HT1080 (cell line): ENCODE results near the gene FN1. TPM values are rescaled to one million over a fixed set of nuclear protein-coding genes. Genes with fewer than 3 reads are reported as not detected.
"Not testable (repeated sequence)": the region's sequence is repeated elsewhere in the genome, so short reads cannot be mapped to it uniquely, and the experiment has no call there.

Experiments
- DNase-seq: peaks from one replicate; pipeline ENCODE4 v3.0.0-alpha.2; 2015; ENCODE audit warnings: low read depth
- total RNA-seq: library from RNA; depleted of rRNA; stranded (reverse); fragments of >200 nt; shearing (Covaris generic); gene quantifications from 2 replicates; pipeline ENCODE4 v1.2.3, GENCODE V29; 2014

The FN1 gene
- total RNA-seq, 1 experiment from 2014 or later, result 228 TPM

- DNase-seq, result no peak
Observed at GRCh38 chr2:215423928-215424540, 11.8 kb downstream of the FN1 start.

- no peak for DNase-seq
Observed at GRCh38 chr2:215423234-215423633, 12.6 kb downstream of the FN1 start.

- no peak for DNase-seq
Observed at GRCh38 chr2:215422676-215423075, 13.2 kb downstream of the FN1 start.

- no peak for DNase-seq
Observed at GRCh38 chr2:215421859-215422461, 13.9 kb downstream of the FN1 start.

GRCh38 chr2:215420471-215420935 lies 15.4 kb downstream of the FN1 start:
- DNase-seq, result no peak

DNA sequence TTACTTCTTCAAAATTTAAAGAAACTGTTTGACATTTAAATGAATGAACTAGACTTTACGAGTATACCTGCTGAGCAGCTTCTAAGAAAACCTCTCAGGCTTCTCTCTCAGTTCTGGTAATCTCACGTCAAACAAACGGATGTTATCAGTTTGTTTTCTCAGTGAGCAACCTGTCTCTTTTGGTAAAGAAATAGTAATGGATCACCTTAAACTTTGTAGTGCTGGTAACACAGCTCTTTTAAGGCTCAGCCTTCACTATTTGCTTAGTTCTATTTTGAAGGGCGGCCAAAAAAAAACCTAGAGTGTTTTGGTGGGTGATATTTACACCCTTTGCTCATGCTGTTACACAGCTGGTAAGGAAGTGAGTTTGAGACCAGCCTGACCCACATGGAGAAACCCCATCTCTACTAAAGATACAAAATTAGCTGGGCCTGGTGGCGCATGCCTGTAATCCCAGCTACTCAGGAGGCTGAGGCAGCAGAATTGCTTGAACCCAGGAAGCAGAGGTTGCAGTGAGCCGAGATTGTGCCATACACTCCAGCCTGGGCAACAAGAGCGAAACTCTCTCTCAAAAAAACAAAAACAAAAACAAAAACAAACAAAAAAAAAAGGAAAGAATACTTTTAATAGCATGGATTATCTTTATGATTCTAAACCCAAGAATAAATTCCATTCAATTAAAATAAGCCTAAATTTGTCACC lies 15.9 kb downstream of the FN1 start:
- DNase-seq, result no peak

GRCh38 chr2:215419113-215419512 lies 16.8 kb downstream of the FN1 start:
- DNase-seq, result no peak

DNA sequence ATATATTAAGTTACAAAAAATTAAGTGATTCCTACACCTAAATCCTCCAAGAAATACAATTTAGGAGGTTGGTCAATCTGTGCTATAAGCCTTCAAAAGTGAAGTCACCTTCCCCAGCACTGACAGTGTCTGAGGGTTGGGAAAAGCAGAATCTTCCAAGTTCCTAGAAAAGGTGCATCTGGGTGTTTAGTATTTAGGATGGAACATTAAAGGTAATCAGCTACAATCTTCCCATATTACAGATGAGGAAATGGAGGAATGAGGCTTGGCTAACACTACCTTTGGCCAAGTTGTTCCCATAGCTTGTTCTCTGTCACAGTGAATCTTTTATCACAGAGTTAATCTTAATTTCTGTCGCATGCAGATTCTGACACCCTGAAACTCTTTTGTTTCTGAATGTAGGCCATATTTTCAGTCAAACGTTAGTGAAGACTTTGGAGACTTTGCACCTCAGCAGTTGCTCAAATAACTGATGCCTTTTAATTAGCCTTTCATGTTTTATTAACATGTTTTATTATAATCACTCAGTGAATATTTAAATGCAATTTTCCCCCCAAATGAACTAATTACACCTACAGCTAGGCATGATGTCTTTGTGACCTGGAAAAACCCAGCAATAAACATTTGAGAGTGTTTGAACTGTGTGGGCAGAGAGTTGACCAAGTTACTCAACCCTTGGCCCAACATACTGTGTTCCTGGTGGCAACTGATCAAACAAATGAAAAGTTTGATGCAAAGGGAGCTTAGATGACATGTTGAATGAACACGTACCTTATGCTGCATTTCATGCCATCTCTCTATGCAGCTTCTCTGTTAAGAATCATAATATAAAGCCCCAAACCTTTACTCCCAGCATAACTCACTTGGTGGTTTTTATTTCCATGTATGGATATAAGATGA lies 17.6 kb downstream of the FN1 start:
- DNase-seq, result no peak

DNA sequence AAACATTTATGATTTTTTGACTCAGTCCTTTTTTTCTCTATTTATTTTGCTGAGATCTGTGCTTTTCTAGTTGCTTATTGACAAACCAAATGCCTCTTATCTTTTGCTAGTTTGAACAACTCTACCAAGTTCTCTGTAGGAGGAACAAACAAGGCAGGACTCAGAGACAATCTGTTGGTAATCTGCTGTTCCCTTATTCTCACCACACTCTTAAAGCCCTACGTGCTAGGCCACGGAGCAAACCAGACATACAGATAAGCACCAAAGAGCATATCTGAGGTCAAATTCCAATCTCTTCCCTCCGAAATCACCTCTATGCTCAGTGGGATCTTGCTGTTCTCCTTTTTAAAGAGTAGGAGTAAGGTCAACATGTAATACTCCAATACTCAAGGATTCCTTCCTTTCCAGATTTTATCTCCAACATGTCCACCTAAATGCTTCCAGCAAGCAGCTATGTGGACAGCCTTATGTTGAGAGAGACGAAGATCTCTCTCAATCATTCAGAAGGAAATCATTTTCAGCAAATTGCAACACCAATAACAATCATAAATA lies 18.4 kb downstream of the FN1 start:
- no peak for DNase-seq

- no peak for DNase-seq
Observed at GRCh38 chr2:215416656-215417055, 19.2 kb downstream of the FN1 start.

DNA sequence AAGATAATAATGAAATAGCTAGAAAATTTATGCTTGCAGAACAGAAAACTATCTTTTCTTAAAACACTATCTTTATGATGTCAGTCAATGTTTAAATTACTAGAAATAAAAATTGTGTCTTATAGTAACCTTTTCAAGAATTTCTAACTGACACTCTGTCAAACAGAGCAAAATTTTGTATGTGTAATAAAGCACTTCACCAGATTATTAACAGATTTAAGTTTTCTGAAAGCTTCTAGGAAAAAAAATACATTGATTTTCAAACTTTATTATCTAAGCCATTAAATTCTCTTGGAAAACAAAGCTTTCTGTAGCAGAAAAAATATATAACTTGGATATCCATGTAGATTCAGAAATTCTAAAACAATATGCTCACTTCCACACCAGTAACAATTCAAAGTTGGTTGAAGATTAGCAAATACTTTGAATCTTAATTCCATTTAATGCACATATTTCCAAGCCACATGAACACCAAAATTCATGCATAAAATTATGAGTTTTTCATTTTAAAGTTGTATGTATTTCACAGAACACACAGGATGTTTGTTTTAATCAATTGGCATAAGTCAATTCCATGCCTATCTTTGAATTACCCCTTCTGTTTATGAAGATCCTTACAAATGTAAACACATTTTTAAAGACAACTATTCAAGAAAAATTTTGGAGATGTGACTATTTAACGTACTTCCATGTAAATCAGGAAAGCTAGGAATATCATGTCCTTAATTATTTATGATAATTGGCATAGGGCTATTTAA lies 19.9 kb downstream of the FN1 start:
- DNase-seq, result no peak

DNA sequence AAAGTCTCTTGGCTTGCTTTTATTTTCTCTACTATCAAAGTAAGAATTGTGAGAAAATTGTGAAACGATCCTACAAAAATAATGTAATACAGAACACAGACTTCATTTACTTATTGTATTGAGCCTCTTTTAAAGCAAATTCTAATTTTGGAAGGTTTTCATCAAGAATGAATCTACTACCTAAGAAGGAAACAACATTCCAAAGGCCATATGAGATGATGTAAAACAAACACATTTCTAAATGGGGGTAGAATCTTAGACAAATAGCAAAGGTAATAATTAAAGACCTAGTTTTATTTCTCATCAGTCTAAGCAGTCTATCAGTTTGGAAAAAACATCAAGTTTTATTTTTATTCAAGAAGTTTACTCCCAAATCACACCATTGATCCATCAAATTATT lies 20.6 kb downstream of the FN1 start:
- DNase-seq, result no peak

DNA sequence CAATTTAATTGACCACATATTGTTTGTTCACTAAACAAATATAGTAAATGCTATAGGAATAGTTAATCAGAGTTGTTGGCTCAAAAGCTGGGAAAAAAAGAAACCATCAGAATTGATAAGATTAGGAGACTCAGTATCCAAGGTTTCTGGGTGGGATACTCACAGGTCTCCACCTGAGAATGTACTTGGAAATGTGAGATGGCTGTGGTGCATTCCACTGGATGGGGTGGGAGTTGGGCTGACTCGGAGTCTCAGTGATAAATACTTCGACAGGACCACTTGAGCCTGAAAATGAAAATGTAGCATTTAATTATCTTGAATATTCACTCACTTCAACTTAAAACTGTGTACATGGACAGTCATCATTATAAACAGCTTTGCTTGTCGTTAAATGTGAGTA lies 21.2 kb downstream of the FN1 start:
- DNase-seq, result no peak

GRCh38 chr2:215413974-215414373 lies 21.9 kb downstream of the FN1 start:
- no peak for DNase-seq

DNA sequence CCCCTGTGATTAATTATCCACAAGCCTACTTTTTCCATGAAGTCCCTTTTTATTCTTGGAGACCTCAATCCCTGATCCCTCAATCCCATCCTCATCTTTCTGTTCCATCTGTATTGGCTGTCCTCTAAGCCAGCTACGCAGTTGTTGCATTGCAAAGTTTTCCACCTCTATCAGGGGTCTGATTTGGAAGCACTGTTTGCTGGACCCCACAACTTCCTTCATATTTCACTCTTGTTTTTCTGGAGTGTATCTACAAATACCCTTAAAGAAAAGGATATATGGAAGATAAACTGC lies 22.4 kb downstream of the FN1 start:
- no peak for DNase-seq

DNA sequence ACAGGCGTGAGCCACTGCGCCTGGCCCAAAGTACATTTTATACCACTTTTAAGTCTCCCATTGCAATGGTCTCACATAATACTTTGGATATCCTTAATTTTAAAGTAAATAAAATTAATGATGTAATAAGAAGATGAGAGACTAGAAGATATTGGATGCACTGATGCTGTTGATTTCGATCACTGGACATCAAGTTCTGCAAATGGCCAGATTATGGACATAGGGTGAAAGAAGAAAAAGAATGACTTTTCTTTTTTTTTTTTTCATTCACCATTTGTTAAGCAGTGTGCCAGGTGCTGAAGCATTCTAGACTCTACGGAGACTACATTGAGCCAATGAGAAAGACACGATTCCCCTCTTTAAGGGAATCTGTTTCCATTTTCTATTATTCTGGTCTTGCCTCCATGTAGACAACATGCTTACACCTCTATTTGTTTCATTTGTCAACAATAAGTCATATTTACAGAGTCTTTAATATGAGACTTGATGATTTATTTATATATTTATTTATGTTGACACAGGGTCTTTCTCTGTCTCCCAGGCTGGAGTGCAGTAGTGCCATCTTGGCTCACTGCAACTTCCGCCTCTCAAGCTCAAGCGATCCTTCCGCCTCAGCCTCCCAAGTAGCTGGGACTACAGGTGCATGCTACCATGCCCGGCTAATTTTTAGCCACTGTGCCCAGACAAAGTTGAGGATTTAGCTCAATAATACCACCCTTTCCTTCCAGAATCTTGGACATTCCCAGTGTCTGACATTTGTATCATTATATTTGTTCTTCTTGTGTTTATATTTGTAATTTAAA lies 23.7 kb downstream of the FN1 start:
- DNase-seq, result no peak

- peak; percentile 95 for DNase-seq
Observed at GRCh38 chr2:215410932-215411285, 25.0 kb downstream of the FN1 start.

DNA sequence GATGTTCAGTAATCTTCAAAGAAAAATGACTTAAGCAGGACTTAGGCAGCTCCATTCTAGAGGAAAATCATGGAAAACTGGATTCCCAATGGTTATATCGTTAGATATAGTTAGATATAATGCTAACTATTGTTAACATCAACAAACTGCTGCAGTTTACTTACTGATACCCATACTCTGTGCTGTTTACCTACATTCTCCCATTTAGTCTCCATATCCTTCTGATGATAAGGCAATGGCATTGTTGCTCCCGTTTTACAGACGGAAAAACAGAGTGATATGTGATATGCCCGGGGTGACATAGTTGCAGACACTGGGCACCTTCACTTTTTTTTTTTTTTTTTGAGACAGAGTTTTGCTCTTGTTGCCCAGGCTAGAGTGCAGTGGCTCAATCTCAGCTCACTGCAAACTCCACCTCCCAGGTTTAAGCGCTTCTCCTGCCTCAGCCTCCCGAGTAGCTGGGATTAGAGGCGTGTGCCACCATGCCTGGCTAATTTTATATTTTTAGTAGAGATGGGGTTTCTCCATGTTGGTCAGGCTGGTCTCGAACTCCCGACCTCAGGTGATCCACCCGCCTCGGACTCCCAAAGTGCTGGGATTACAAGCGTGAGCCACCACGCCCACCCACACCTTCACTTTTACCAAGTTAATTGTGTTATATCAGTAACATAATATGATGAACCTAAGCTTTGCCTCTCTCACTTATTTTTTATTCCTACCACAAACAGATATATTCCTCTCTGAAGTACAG lies 25.5 kb downstream of the FN1 start:
- DNase-seq, result not testable (repeated sequence)
